ENCODE data around the gene PCBP2.

- TF ChIP-seq, protein P1, sequence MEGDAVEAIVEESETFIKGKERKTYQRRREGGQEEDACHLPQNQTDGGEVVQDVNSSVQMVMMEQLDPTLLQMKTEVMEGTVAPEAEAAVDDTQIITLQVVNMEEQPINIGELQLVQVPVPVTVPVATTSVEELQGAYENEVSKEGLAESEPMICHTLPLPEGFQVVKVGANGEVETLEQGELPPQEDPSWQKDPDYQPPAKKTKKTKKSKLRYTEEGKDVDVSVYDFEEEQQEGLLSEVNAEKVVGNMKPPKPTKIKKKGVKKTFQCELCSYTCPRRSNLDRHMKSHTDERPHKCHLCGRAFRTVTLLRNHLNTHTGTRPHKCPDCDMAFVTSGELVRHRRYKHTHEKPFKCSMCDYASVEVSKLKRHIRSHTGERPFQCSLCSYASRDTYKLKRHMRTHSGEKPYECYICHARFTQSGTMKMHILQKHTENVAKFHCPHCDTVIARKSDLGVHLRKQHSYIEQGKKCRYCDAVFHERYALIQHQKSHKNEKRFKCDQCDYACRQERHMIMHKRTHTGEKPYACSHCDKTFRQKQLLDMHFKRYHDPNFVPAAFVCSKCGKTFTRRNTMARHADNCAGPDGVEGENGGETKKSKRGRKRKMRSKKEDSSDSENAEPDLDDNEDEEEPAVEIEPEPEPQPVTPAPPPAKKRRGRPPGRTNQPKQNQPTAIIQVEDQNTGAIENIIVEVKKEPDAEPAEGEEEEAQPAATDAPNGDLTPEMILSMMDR (conservative IDR thresholded peaks at IDR 0.05; ENCODE audit: low read length): no peak
- no peak for TF ChIP-seq EZH2phosphoT487 (IDR thresholded peaks at IDR 0.05; ENCODE audit: borderline replicate concordance, low read depth, low read length)
Measured at GRCh38 chr12:53425515-53426150, 26.3 kb upstream of the PCBP2 start.

All from OCI-LY7 (cell line).